Testis (tissue), 2 donors: Measurements from ENCODE around the gene SLCO3A1.

Experiments
- POLR2A ChIP-seq: fragments of 450-650 bp; IDR thresholded peaks from one replicate; pipeline ENCODE4 v1.6.1; 2017; ENCODE audit warnings: antibody characterized with exemption, mild to moderate bottlenecking, moderate library complexity
- TF ChIP-seq, protein P1 (sequence below), 3 experiments: fragments of 450-650 bp in 2 of 3; fragments of 200-600 bp in 1 of 3; sonication (generic) in 1 of 3; IDR thresholded peaks; one replicate each; pipeline ENCODE4 v1.5.1; 2016 to 2019; ENCODE audit warnings: antibody characterized with exemption in 3 of 3, mild to moderate bottlenecking in 2 of 3, moderate library complexity in 1 of 3

DNA sequence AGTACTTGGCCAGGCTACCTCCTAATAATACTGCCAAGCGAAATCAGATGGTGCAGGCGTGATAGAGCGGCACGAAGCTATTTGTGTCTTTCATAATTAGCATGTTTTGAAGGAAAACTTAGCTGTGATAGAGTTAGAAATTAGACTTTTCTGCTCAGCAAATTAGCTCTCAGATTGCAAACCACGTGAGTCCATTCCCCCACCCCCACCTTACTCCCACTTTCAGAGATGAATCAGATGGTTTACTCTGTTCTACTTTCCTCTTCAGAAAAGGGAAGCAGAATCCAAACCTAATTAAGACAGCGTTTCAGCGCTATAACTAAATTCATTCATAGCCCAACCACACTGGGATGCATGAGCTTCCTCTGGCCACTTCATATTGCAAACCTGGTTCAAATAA, 214.6 kb downstream of the SLCO3A1 start:
- no peak for TF ChIP-seq POLR2A
- TF ChIP-seq, protein P1, sequence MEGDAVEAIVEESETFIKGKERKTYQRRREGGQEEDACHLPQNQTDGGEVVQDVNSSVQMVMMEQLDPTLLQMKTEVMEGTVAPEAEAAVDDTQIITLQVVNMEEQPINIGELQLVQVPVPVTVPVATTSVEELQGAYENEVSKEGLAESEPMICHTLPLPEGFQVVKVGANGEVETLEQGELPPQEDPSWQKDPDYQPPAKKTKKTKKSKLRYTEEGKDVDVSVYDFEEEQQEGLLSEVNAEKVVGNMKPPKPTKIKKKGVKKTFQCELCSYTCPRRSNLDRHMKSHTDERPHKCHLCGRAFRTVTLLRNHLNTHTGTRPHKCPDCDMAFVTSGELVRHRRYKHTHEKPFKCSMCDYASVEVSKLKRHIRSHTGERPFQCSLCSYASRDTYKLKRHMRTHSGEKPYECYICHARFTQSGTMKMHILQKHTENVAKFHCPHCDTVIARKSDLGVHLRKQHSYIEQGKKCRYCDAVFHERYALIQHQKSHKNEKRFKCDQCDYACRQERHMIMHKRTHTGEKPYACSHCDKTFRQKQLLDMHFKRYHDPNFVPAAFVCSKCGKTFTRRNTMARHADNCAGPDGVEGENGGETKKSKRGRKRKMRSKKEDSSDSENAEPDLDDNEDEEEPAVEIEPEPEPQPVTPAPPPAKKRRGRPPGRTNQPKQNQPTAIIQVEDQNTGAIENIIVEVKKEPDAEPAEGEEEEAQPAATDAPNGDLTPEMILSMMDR (IDR thresholded peaks at IDR 0.05), result no peak
